Breast epithelium (tissue), 3 donors: ENCODE results near the gene GRIN1.

Source experiments
- POLR2A ChIP-seq: fragments of 450-650 bp; IDR thresholded peaks from one replicate; pipeline ENCODE4 v1.6.1; 2016; ENCODE audit warnings: antibody characterized with exemption, mild to moderate bottlenecking, moderate library complexity
- POLR2AphosphoS5 ChIP-seq, 3 donors: sonication (generic); formaldehyde crosslinking; IDR thresholded peaks; one replicate each; pipeline ENCODE4 v1.6.1; 2017; ENCODE audit warnings: antibody characterized with exemption in 3 of 3
- TF ChIP-seq, protein P1 (sequence below), 3 donors: fragments of 450-650 bp; IDR thresholded peaks; one replicate each; pipeline ENCODE4 v1.5.1; 2016 to 2017; ENCODE audit warnings: antibody characterized with exemption in 3 of 3, mild to moderate bottlenecking in 3 of 3, moderate library complexity in 3 of 3

DNA sequence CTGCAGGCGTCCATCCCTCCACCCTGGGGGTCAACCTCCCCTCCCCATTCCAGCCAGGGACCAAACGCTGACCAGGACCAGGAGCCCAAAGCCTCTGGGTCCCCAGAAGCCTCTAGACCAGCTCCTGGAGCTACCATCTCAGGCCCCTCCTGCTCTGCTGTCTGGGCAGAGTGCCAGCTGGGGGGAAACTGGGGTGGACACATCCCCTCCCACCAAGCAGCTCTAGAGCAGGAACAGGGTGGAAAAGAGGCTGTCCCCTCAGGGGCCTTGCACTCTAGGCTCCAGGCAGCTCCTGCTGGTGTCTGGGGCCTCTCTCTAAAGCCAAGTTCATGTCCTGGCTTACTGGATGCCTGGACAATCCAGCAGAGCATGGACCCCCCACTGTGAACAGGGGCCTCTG, 53.9 kb downstream of the GRIN1 start:
- TF ChIP-seq, protein P1, sequence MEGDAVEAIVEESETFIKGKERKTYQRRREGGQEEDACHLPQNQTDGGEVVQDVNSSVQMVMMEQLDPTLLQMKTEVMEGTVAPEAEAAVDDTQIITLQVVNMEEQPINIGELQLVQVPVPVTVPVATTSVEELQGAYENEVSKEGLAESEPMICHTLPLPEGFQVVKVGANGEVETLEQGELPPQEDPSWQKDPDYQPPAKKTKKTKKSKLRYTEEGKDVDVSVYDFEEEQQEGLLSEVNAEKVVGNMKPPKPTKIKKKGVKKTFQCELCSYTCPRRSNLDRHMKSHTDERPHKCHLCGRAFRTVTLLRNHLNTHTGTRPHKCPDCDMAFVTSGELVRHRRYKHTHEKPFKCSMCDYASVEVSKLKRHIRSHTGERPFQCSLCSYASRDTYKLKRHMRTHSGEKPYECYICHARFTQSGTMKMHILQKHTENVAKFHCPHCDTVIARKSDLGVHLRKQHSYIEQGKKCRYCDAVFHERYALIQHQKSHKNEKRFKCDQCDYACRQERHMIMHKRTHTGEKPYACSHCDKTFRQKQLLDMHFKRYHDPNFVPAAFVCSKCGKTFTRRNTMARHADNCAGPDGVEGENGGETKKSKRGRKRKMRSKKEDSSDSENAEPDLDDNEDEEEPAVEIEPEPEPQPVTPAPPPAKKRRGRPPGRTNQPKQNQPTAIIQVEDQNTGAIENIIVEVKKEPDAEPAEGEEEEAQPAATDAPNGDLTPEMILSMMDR (IDR thresholded peaks at IDR 0.05) = no peak
- TF ChIP-seq POLR2A (no peak), POLR2AphosphoS5 (IDR thresholded peaks at IDR 0.05) (no peak)
